ENCODE results near the gene CA5A. TPM values are rescaled to one million over a fixed set of nuclear protein-coding genes. Genes with fewer than 3 reads are reported as not detected.
A peak's percentile ranks its signal among the peaks of the same experiment; 100 is the strongest.

CA5A gene
- total and polyA plus RNA-seq, 2 of the 13 experiments (the other 11 are each of a cell fraction or from before 2014, with no cell fraction given): 66.8 to 106 TPM

GRCh38 chr16:87853411-87854052 lies 82.8 kb downstream of the CA5A start (continued):
- no peak for TF ChIP-seq ZBTB4 (CRISPR knock-in tag; IDR thresholded peaks at IDR 0.05; ENCODE audit: borderline replicate concordance)
- TF ChIP-seq MEIS2 (CRISPR knock-in tag; IDR thresholded peaks at IDR 0.05): peak; percentile 78; the same call in 1 of the 2 replicates
- peak; percentile 39; the same call in 1 of the 2 replicates for TF ChIP-seq HNF1A (IDR thresholded peaks at IDR 0.05; ENCODE audit: low read depth)
- peak; percentile 77; the same call in 1 of the 2 replicates for TF ChIP-seq HNF1A (CRISPR knock-in tag; IDR thresholded peaks at IDR 0.05; ENCODE audit: borderline replicate concordance)
- TF ChIP-seq TFDP2 (CRISPR knock-in tag; IDR thresholded peaks at IDR 0.05): peak; percentile 64
- no peak for TF ChIP-seq NPAS2 (CRISPR knock-in tag; IDR thresholded peaks at IDR 0.05; ENCODE audit: borderline replicate concordance)
- TF ChIP-seq HOXA5 (CRISPR knock-in tag; IDR thresholded peaks at IDR 0.05): peak; percentile 85
- TF ChIP-seq PHB2 (IDR thresholded peaks at IDR 0.05; ENCODE audit: partially characterized antibody): no peak
- TF ChIP-seq SRY (CRISPR knock-in tag; IDR thresholded peaks at IDR 0.05): peak; percentile 42; the same call in 1 of the 2 replicates
- TF ChIP-seq ZFP1 (CRISPR knock-in tag; IDR thresholded peaks at IDR 0.05): no peak
- TF ChIP-seq SNRNP70 (IDR thresholded peaks at IDR 0.05; ENCODE audit: low read depth, low read length): no peak
- TF ChIP-seq ZNF335 (CRISPR knock-in tag; IDR thresholded peaks at IDR 0.05): peak; percentile 80; the same call in 1 of the 2 replicates
- 0 out of 2 replicates have a peak, but pooled peaks have one; percentile 45 for TF ChIP-seq ZNF83 (CRISPR knock-in tag; IDR thresholded peaks at IDR 0.05; ENCODE audit: borderline replicate concordance)
- peak; percentile 95 for TF ChIP-seq HIVEP1 (CRISPR knock-in tag; IDR thresholded peaks at IDR 0.05)
- peak; percentile 95 for TF ChIP-seq ZNF430 (CRISPR knock-in tag; IDR thresholded peaks at IDR 0.05)
- peak; percentile 42; the same call in 1 of the 2 replicates for TF ChIP-seq MNT (IDR thresholded peaks at IDR 0.05)
- no peak for TF ChIP-seq HDAC6 (IDR thresholded peaks at IDR 0.05; ENCODE audit: low read depth, low read length)
- TF ChIP-seq RFX5 (IDR thresholded peaks at IDR 0.05; ENCODE audit: low read depth, low read length): no peak
- no peak; the same call in 1 of the 2 replicates for TF ChIP-seq ZNF75D (CRISPR knock-in tag; IDR thresholded peaks at IDR 0.05; ENCODE audit: borderline replicate concordance)
